ENCODE results near the gene ZNF385B. TPM values are rescaled to one million over a fixed set of nuclear protein-coding genes. Genes with fewer than 3 reads are reported as not detected.

ZNF385B gene
- total RNA-seq, 1 experiment from 2014 or later: 0.57 TPM

DNA sequence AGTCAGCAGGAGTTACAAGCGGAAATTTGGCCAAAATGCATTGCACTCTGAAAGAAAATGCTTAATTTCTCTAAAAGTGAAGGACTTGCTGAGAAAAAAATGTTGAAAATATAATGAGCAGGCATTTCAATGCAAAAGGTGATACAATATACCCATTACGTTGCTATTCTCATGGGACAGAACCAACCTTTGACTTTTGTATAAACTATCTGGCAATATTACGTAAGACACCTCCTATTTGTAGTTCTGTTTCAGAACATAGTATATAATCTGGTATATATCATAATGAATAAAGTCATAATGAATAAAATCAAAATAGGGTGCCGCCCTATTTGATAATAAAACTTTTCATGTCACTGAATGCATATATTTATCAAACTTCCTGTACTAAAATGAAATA lies 310.6 kb downstream of the ZNF385B start:
- BruUV-seq (replicated peaks): no TSS peak
- Mint-ChIP-seq H3K4me3 (ENCODE audit: low read depth, unreplicated experiment) (no peak overlapping the region), H3K4me1 (ENCODE audit: low read depth, unreplicated experiment) (no peaks in the 10 kb centered on the region), H3K9me3 (ENCODE audit: low read depth, unreplicated experiment) (no peaks in the 10 kb centered on the region), H3K36me3 (ENCODE audit: insufficient read depth, unreplicated experiment) (no peaks in the 10 kb centered on the region), H3K27ac (ENCODE audit: unreplicated experiment) (no peak overlapping the region), H3K27me3 (ENCODE audit: unreplicated experiment) (no peaks in the 10 kb centered on the region)
- intact Hi-C loops (cut with micrococcal nuclease; ENCODE audit: unreplicated experiment): no loop called here
- DNase-seq: no peak
- TF ChIP-seq, protein P1, sequence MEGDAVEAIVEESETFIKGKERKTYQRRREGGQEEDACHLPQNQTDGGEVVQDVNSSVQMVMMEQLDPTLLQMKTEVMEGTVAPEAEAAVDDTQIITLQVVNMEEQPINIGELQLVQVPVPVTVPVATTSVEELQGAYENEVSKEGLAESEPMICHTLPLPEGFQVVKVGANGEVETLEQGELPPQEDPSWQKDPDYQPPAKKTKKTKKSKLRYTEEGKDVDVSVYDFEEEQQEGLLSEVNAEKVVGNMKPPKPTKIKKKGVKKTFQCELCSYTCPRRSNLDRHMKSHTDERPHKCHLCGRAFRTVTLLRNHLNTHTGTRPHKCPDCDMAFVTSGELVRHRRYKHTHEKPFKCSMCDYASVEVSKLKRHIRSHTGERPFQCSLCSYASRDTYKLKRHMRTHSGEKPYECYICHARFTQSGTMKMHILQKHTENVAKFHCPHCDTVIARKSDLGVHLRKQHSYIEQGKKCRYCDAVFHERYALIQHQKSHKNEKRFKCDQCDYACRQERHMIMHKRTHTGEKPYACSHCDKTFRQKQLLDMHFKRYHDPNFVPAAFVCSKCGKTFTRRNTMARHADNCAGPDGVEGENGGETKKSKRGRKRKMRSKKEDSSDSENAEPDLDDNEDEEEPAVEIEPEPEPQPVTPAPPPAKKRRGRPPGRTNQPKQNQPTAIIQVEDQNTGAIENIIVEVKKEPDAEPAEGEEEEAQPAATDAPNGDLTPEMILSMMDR (IDR thresholded peaks at IDR 0.05; ENCODE audit: unreplicated experiment): no peak
- CTCF ChIA-PET: no interaction called here

DNA sequence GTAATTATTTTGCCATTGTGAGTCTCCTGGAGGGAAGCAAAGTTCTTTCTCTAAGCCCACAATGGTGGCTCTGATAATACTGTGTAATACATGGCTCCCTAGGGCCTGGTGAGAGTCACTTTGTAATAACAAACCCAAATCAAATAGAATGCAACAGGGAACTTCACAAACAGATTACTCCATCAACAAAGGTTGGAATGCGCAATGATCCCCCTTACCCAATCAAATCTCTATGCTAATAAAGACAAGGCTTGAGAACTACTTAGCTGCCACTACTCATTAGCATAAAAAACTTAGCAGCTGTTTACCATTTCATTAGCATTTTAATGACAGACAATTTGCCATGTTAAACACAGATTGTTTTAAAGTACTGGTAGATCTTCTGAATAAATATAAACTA lies 311.2 kb downstream of the ZNF385B start:
- intact Hi-C loops (cut with micrococcal nuclease; ENCODE audit: unreplicated experiment): no loop called here
- no peaks in the 10 kb centered on the region for H3K4me1 Mint-ChIP-seq (ENCODE audit: low read depth, unreplicated experiment)
- no peaks in the 10 kb centered on the region for H3K9me3 Mint-ChIP-seq (ENCODE audit: low read depth, unreplicated experiment)
- no peaks in the 10 kb centered on the region for H3K36me3 Mint-ChIP-seq (ENCODE audit: insufficient read depth, unreplicated experiment)
- CTCF ChIA-PET: interaction anchor here (0.7 kb wide), 1 partner anchor 20 kb away, joined by 3 read pairs; no protein-coding TSS in a partner anchor
- TF ChIP-seq, protein P1 (IDR thresholded peaks at IDR 0.05; ENCODE audit: unreplicated experiment): no peak
- H3K4me3 Mint-ChIP-seq (ENCODE audit: low read depth, unreplicated experiment): no peak overlapping the region
- no peaks in the 10 kb centered on the region for H3K27me3 Mint-ChIP-seq (ENCODE audit: unreplicated experiment)
- BruUV-seq (replicated peaks): no TSS peak
- no peak for DNase-seq
- H3K27ac Mint-ChIP-seq (ENCODE audit: unreplicated experiment): no peak overlapping the region

DNA sequence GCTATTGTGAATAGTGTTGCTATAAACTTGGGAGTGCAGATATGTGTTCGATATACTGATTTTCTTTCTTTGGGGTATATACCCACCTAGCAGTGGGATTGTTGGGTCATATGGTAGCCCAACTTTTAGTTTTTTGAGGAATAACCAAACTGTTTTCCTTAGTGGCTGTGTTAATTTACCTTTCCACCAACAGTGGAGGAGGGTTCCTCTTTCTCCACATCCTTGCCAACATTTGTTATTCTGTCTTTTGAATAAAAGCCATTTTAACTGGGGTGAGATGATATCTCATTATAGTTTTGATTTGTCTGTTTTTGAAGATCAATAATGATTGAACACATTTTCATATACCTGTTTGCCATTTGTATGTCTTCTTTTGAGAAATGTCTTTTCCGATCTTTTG lies 314.8 kb downstream of the ZNF385B start:
- peaks cover 27% of the 10 kb centered on the region for H3K4me1 Mint-ChIP-seq (ENCODE audit: low read depth, unreplicated experiment)
- CTCF ChIA-PET: no interaction called here
- intact Hi-C loops (cut with micrococcal nuclease; ENCODE audit: unreplicated experiment): loop anchor here (10.0 kb wide), 1 partner anchor 122 kb away; no protein-coding TSS in a partner anchor
- no peak overlapping the region for H3K4me3 Mint-ChIP-seq (ENCODE audit: low read depth, unreplicated experiment)
- TF ChIP-seq, protein P1 (IDR thresholded peaks at IDR 0.05; ENCODE audit: unreplicated experiment): no peak
- no peak for DNase-seq
- no TSS peak for BruUV-seq (replicated peaks)
- H3K9me3 Mint-ChIP-seq (ENCODE audit: low read depth, unreplicated experiment): no peaks in the 10 kb centered on the region
- no peaks in the 10 kb centered on the region for H3K36me3 Mint-ChIP-seq (ENCODE audit: insufficient read depth, unreplicated experiment)
- no peaks in the 10 kb centered on the region for H3K27me3 Mint-ChIP-seq (ENCODE audit: unreplicated experiment)
- no peak overlapping the region for H3K27ac Mint-ChIP-seq (ENCODE audit: unreplicated experiment)

DNA sequence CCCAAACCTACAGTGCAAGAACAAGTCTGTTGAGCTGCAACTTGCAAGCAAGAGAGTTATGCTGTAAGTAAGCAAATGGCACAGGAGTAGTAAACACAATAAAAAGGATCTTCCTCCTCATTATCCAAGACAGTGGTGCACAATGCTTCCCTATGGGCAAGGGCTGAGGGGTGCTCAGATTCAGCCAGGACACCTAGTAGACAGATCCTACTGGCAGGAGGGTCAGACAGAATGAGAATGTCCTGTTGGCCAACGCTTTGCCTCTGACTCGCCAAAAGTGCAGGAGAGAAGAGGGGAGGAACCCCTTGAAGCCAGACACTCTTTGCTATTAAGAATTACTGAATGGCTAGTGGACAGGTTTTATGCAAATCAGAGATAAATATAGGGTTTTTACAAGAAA lies 316.4 kb downstream of the ZNF385B start:
- Mint-ChIP-seq H3K27ac (ENCODE audit: unreplicated experiment) (no peak overlapping the region), H3K36me3 (ENCODE audit: insufficient read depth, unreplicated experiment) (no peaks in the 10 kb centered on the region), H3K9me3 (ENCODE audit: low read depth, unreplicated experiment) (no peaks in the 10 kb centered on the region), H3K4me1 (ENCODE audit: low read depth, unreplicated experiment) (peaks cover 41% of the 10 kb centered on the region), H3K27me3 (ENCODE audit: unreplicated experiment) (no peaks in the 10 kb centered on the region), H3K4me3 (ENCODE audit: low read depth, unreplicated experiment) (no peak overlapping the region)
- TF ChIP-seq, protein P1 (IDR thresholded peaks at IDR 0.05; ENCODE audit: unreplicated experiment): no peak
- BruUV-seq (replicated peaks): no TSS peak
- CTCF ChIA-PET: no interaction called here
- DNase-seq: no peak
- intact Hi-C loops (cut with micrococcal nuclease; ENCODE audit: unreplicated experiment): loop anchor here (10.0 kb wide), 1 partner anchor 120 kb away; no protein-coding TSS in a partner anchor

All from Calu3 (cell line).